GM12891 (cell line): ENCODE data around the gene MSRB1.

Experiments
- POLR2A ChIP-seq: IDR thresholded peaks from 2 replicates; pipeline ENCODE4 v1.6.1; 2011; ENCODE audit warnings: low read depth, low read length, control low read depth
- POLR2AphosphoS5 ChIP-seq: IDR thresholded peaks from 2 replicates; pipeline ENCODE4 v1.6.1; 2011; ENCODE audit warnings: low read depth, low read length, control low read depth
- TAF1 ChIP-seq: IDR thresholded peaks from 2 replicates; pipeline ENCODE4 v1.6.1; 2011; ENCODE audit warnings: low read depth, low read length, control low read depth

- TF ChIP-seq TAF1 (no peak), POLR2AphosphoS5 (0 out of 2 replicates have a peak, but pooled peaks have one; percentile 17), POLR2A (no peak; the same call in 1 of the 2 replicates)
Observed at GRCh38 chr16:1963806-1964505, 21.0 kb upstream of the MSRB1 start.
